HCT116 (cell line): ENCODE data around the gene B4GALNT3.

Experiments used
- EZH2 ChIP-seq: fragments of 200-600 bp; sonication (generic); IDR thresholded peaks from 2 replicates; pipeline ENCODE4 v1.6.1; 2017; ENCODE audit warnings: antibody characterized with exemption, mixed run types
- EZH2phosphoT487 ChIP-seq: fragments of 200-600 bp; IDR thresholded peaks from 2 replicates; pipeline ENCODE4 v1.6.1; 2018; ENCODE audit warnings: antibody characterized with exemption, borderline replicate concordance
- POLR2A ChIP-seq: IDR thresholded peaks from 2 replicates; pipeline ENCODE4 v1.7.0; 2011; ENCODE audit warnings: borderline replicate concordance; ENCODE audit not compliant: insufficient read depth, insufficient read length; ENCODE audit errors: extremely low read depth
- POLR2AphosphoS5 ChIP-seq: IDR thresholded peaks from 2 replicates; pipeline ENCODE4 v1.6.1; 2011; ENCODE audit warnings: mild to moderate bottlenecking, low read depth, low read length, moderate library complexity
- RAD21 ChIP-seq: IDR thresholded peaks from 2 replicates; pipeline ENCODE4 v1.6.1; 2012; ENCODE audit warnings: low read depth, mild to moderate bottlenecking
- SP1 ChIP-seq: IDR thresholded peaks from 2 replicates; pipeline ENCODE4 v1.6.1; 2012; ENCODE audit warnings: low read depth
- ZFX ChIP-seq: fragments of 450-650 bp; IDR thresholded peaks from 2 replicates; pipeline ENCODE4 v1.6.1; 2017
- TF ChIP-seq, protein P1 (sequence below), 3 experiments: fragments of 200-600 bp in 1 of 3; sonication (generic) in 1 of 3; IDR thresholded peaks in 2 of 3; conservative IDR thresholded peaks in 1 of 3; 2 replicates each; pipeline ENCODE4 v1.5.1; 2012 to 2017; ENCODE audit warnings: low read depth in 2 of 3, low read length in 2 of 3, antibody characterized with exemption in 1 of 3, borderline replicate concordance in 1 of 3, control low read depth in 1 of 3, mild to moderate bottlenecking in 1 of 3, mixed read lengths in 1 of 3, mixed run types in 1 of 3, moderate library complexity in 1 of 3; ENCODE audit not compliant: insufficient read depth in 1 of 3

GRCh38 chr12:522692-523378, 63.1 kb downstream of the B4GALNT3 start:
- no peak for TF ChIP-seq ZFX
- no peak for TF ChIP-seq POLR2A
- TF ChIP-seq EZH2, result no peak
- no peak for TF ChIP-seq POLR2AphosphoS5
- TF ChIP-seq, protein P1, sequence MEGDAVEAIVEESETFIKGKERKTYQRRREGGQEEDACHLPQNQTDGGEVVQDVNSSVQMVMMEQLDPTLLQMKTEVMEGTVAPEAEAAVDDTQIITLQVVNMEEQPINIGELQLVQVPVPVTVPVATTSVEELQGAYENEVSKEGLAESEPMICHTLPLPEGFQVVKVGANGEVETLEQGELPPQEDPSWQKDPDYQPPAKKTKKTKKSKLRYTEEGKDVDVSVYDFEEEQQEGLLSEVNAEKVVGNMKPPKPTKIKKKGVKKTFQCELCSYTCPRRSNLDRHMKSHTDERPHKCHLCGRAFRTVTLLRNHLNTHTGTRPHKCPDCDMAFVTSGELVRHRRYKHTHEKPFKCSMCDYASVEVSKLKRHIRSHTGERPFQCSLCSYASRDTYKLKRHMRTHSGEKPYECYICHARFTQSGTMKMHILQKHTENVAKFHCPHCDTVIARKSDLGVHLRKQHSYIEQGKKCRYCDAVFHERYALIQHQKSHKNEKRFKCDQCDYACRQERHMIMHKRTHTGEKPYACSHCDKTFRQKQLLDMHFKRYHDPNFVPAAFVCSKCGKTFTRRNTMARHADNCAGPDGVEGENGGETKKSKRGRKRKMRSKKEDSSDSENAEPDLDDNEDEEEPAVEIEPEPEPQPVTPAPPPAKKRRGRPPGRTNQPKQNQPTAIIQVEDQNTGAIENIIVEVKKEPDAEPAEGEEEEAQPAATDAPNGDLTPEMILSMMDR (IDR thresholded peaks at IDR 0.05 in 2 of 3, conservative IDR thresholded peaks at IDR 0.05 in 1 of 3; ENCODE audit: borderline replicate concordance in 1 of 3, insufficient read depth in 1 of 3, low read depth in 2 of 3, low read length in 2 of 3), result no peak
- no peak for TF ChIP-seq SP1
- no peak for TF ChIP-seq EZH2phosphoT487
- no peak for TF ChIP-seq RAD21
